ENCODE data around the gene CREBRF. TPM values are rescaled to one million over a fixed set of nuclear protein-coding genes. Genes with fewer than 3 reads are reported as not detected.

CREBRF gene
- total and polyA plus RNA-seq, 2 of the 4 experiments (the other 2 are of a cell fraction), result 3.2 to 16.1 TPM

- no peak overlapping the region for H2AK9ac ChIP-seq (replicated peaks; ENCODE audit: low read depth, low read length, poor library complexity)
- intact Hi-C loops (cut with micrococcal nuclease) (no loop called here), dilution Hi-C loops (cut with HindIII; ENCODE audit: low sequenced_read_pairs, unreplicated experiment) (no loop called here), in situ Hi-C loops (cut with MboI; ENCODE audit: low sequenced_read_pairs) (loop anchor here (25.0 kb wide), 2 partner anchors 429 to 1154 kb away; no protein-coding TSS in a partner anchor)
- no peak for TF ChIP-seq RAD21 (IDR thresholded peaks at IDR 0.05; ENCODE audit: low read length)
- no peak overlapping the region for H3K9ac ChIP-seq (ENCODE audit: low read depth, low read length)
- no peak for DNase-seq
- H3K4me1 ChIP-seq (ENCODE audit: control insufficient read depth, insufficient read depth, low read length), result no peaks in the 10 kb centered on the region; the same call in 1 of the 2 replicates
- H3K23ac ChIP-seq (ENCODE audit: low read depth, low read length), result no peak overlapping the region
- no peaks in the 10 kb centered on the region for H3K27me3 ChIP-seq (ENCODE audit: control insufficient read depth, insufficient read depth, low read length)
- ChIA-PET POLR2A (ENCODE audit: unreplicated experiment) (no interaction called here), CTCF (interaction anchor here (0.7 kb wide), 1 partner anchor 1150 kb away, joined by 3 read pairs; no protein-coding TSS in a partner anchor)
- no peaks in the 10 kb centered on the region for H3K9me1 ChIP-seq (ENCODE audit: insufficient read depth, low read length)
- ATAC-seq (ENCODE audit: low read depth), result no peak
- H3K14ac ChIP-seq (replicated peaks; ENCODE audit: low read depth, low read length), result no peak overlapping the region
- H2BK5ac ChIP-seq (ENCODE audit: low read depth, low read length, poor library complexity, severe bottlenecking), result no peak overlapping the region
- H2AFZ ChIP-seq (replicated peaks; ENCODE audit: low read length, poor library complexity), result no peak overlapping the region
- no peak overlapping the region for H3K4me3 ChIP-seq (ENCODE audit: insufficient read depth, low read depth, low read length)
- no peak overlapping the region for H4K91ac ChIP-seq (ENCODE audit: insufficient read depth, low read depth, low read length)
- H3K4me2 ChIP-seq (ENCODE audit: low read depth, low read length), result no peak overlapping the region
- H4K20me1 ChIP-seq (ENCODE audit: insufficient read depth, low read length), result no peaks in the 10 kb centered on the region
- no peak overlapping the region for H3K18ac ChIP-seq (ENCODE audit: low read depth, low read length)
- H2AK5ac ChIP-seq (ENCODE audit: low read depth, low read length), result no peak overlapping the region
- 0 out of 4 replicates have a peak, but pooled peaks cover 0 to 3% of the 10 kb centered on the region in 2 experiments for H3K79me1 ChIP-seq (ENCODE audit: low read depth in 1 of 2, low read length in 2 of 2)
- H4K5ac ChIP-seq (ENCODE audit: low read depth, low read length), result no peak overlapping the region
- no TSS peak for BruUV-seq (replicated peaks)
- H3K9me3 ChIP-seq (ENCODE audit: control insufficient read depth, insufficient read depth, low read length), result no peaks in the 10 kb centered on the region
- peaks cover 42% of the 10 kb centered on the region for H3K36me3 ChIP-seq (ENCODE audit: control insufficient read depth, insufficient read depth, low read length)
- no peak overlapping the region for H4K8ac ChIP-seq (ENCODE audit: low read depth in 2 of 2, low read length in 2 of 2)
- H3K4ac ChIP-seq (ENCODE audit: low read depth, low read length), result no peak overlapping the region
- no peak overlapping the region for H3K27ac ChIP-seq (ENCODE audit: insufficient read depth, low read length)
- 96% methylated on average over 4 of the region's 8 CpGs; no CpG with 5 or more reads in 1 of the 2 experiments for WGBS, 2 experiments (ENCODE audit: extremely low coverage in 2 of 2, insufficient read length in 1 of 2)
- H3K56ac ChIP-seq (ENCODE audit: extremely low read depth, insufficient read depth, low read length), result no peak overlapping the region
- H2BK15ac ChIP-seq (ENCODE audit: low read depth, low read length), result no peak overlapping the region
- H2BK120ac ChIP-seq (ENCODE audit: low read depth, low read length), result no peak overlapping the region
- H2BK20ac ChIP-seq (ENCODE audit: low read depth, low read length), result no peak overlapping the region
These were observed 102.2 kb downstream of the CREBRF start for GRCh38 chr5:173158366-173158765.

All from IMR-90 (cell line).